H54 (cell line): ENCODE results near the gene SIGLEC10.
"Not testable (repeated sequence)": the region's sequence is repeated elsewhere in the genome, so short reads cannot be mapped to it uniquely, and the experiment has no call there.

Experiments
- DNase-seq: peaks from one replicate; pipeline ENCODE4 v3.0.0; 2011; ENCODE audit warnings: low spot score, mixed read lengths; ENCODE audit not compliant: insufficient read length
- FAIRE-seq: peaks from 3 replicates; lab custom pipeline; 2011; peaks lifted over from hg19 to GRCh38; lab: Jason Lieb, UNC
- POLR2A ChIP-seq: IDR thresholded peaks from 2 replicates; pipeline ENCODE4 v1.6.1; 2011; ENCODE audit warnings: low read depth, mild to moderate bottlenecking, low read length

Gene SIGLEC10

GRCh38 chr19:51417107-51417809, at the start of gene SIGLEC10:
Gene SIGLEC10, minus strand, starts transcription at chr19:51417642. Its CDS starts 61 bp downstream, at chr19:51417581.
- FAIRE-seq (no peak), DNase-seq (peak; percentile 22)
- no peak for TF ChIP-seq POLR2A

DNA sequence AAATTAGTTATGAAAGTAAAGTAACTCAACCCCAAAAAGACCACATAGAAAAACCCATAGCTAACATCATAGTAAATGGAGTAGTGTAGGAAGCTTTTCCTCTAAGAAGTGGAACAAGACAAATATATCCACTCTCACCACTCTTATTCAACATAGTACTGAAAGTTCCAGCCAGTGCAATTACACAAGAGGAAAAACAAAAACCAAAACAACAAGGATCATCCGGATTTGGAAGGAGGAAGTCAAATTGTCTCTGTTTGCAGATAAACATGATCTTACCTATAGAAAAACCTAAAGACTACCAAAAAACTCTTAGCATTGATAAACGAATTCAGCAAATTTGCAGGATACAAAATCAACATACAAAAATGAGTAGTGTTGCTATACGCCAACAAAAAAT, 49.3 kb upstream of the SIGLEC10 start:
- no peak for TF ChIP-seq POLR2A
- DNase-seq (no peak), FAIRE-seq (no peak)

GRCh38 chr19:51463976-51464581, 46.6 kb upstream of the SIGLEC10 start:
- not testable (repeated sequence) for FAIRE-seq

DNA sequence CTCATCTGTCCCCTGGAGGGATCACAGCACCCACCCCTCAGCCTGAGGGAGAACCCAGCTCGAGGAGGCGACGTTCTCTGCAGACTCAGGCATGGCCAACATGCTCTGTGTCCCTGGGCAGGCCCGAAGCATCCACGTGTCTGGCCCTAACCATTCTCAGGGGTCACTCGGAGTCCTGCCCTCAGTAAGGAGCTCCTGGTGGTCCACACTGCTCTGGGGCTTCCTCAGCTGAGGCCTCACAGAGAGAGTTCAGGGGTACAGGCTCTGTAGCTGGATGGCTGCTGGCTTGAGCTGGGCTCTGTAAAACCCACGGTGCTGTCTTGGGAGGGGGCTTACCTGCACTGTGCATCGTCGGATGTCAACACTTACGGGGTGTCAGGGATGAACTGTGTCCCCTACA, 45.2 kb upstream of the SIGLEC10 start:
- no peak for TF ChIP-seq POLR2A
- FAIRE-seq (no peak), DNase-seq (no peak)

More at GRCh38 chr19:51463976-51464581, 46.6 kb upstream of the SIGLEC10 start:
- DNase-seq, result not testable (repeated sequence)

- DNase-seq (no peak), FAIRE-seq (no peak)
- no peak for TF ChIP-seq POLR2A
Observed at GRCh38 chr19:51462276-51462675, 44.8 kb upstream of the SIGLEC10 start.

DNA sequence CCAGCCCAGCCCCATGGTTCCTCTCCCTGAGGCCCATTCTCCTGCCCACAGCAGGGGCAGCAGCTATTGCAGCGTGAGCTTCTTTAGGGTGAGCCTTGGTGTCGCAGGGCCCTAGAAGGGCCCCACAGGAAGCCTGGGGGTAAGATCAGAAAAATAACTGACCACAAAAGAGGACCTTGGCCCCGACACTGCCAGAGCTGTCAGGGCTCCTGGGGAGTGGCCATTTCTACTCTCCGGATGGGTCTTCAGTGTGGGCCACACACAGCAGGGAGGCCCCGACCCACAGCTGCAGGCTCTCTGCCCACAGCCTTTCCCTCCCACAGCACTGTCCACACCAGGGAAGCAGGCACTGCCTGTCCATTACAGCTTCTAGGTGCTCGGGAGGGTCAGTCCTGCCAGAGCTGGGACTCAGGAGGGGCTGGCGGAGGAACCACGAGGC, 44.3 kb upstream of the SIGLEC10 start:
- DNase-seq (no peak), FAIRE-seq (no peak)
- TF ChIP-seq POLR2A, result no peak

GRCh38 chr19:51460164-51460992, 42.9 kb upstream of the SIGLEC10 start:
- no peak for TF ChIP-seq POLR2A
- no peak for DNase-seq
- FAIRE-seq, result no peak

- DNase-seq, result no peak
- TF ChIP-seq POLR2A, result no peak
- no peak for FAIRE-seq
Observed at GRCh38 chr19:51458899-51459505, 41.6 kb upstream of the SIGLEC10 start.

GRCh38 chr19:51458051-51458645, 40.7 kb upstream of the SIGLEC10 start, which contains the start of gene SIGLEC8:
Gene SIGLEC8, minus strand, starts transcription at chr19:51458454. Its CDS starts 67 bp downstream, at chr19:51458387.
- no peak for FAIRE-seq
- TF ChIP-seq POLR2A, result no peak

GRCh38 chr19:51457351-51458013, 40.0 kb upstream of the SIGLEC10 start:
- DNase-seq (no peak), FAIRE-seq (no peak)
- no peak for TF ChIP-seq POLR2A

More at GRCh38 chr19:51458051-51458645, 40.7 kb upstream of the SIGLEC10 start, which contains the start of gene SIGLEC8:
- no peak for DNase-seq

GRCh38 chr19:51456541-51457290, 39.3 kb upstream of the SIGLEC10 start:
- no peak for TF ChIP-seq POLR2A
- DNase-seq, result no peak
- no peak for FAIRE-seq

DNA sequence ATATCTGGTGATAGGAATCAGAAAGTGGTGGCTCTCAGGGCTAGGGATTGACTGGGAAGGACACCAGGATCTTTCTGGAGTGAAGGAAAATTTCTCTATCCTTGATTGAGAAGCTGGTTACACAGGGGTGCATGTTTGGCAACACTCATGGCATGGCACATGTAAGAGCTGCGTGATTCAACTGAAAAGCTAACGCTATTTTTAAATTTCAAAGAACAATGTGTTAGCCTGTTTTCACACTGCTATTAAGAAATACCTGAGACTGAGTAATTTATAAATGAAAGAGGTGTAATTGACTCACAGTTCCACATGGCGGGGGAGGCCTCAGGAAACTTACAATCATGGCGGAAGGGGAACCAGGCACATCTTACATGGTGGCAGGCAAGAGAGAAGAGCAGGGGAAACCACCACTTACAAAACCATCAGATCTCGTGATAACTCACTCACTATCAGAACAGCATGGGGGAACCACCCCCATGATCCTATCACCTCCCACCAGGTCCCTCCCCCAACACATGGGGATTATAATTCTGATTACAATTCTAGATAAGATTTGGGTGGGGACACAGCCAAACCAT, 33.4 kb upstream of the SIGLEC10 start:
- FAIRE-seq (no peak), DNase-seq (no peak)
- no peak for TF ChIP-seq POLR2A
